ENCODE data around the gene FBXW5. TPM values are rescaled to one million over a fixed set of nuclear protein-coding genes. Genes with fewer than 3 reads are reported as not detected.
A peak's percentile ranks its signal among the peaks of the same experiment; 100 is the strongest.

The FBXW5 gene
- total RNA-seq, 2 donors from 2014 or later, result 203 to 233 TPM

DNA sequence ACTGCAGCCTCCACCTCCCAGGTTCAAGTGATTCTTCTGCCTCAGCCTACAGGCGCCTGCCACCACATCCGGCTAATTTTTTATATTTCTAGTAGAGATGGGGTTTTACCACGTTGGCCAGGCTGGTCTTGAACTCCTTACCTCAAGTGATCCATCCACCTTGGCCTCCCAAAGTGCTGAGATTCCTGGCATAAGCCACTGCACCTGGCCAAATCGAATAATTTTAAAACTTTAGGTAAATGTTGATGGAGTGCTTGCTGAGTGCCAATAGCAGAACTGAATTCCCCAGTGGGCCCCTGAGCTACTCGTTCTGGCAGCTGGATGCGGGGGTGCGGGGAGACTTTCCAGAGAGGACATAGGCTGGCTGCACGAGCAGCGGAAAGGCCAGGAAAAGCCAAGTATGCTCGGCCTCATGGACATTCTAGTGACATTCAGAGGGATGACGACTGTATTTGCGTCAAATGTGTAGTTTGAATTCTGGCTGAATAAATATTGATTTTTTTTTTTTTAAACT is 41.4 kb downstream of the FBXW5 start:
- peaks cover 0 to 27% of the 10 kb centered on the region in 2 donors for H3K4me1 ChIP-seq
- no peak overlapping the region for H3K4me3 ChIP-seq
- peaks cover 33% of the 10 kb centered on the region for H3K36me3 ChIP-seq
- no peaks in the 10 kb centered on the region for H3K27me3 ChIP-seq
- peak overlapping the region; percentile 76 to 81 for H3K27ac ChIP-seq
- no peaks in the 10 kb centered on the region for H3K9me3 ChIP-seq
- TF ChIP-seq CTCF (IDR thresholded peaks at IDR 0.05), result no peak
- DNase-seq (ENCODE audit: low spot score), result no peak

DNA sequence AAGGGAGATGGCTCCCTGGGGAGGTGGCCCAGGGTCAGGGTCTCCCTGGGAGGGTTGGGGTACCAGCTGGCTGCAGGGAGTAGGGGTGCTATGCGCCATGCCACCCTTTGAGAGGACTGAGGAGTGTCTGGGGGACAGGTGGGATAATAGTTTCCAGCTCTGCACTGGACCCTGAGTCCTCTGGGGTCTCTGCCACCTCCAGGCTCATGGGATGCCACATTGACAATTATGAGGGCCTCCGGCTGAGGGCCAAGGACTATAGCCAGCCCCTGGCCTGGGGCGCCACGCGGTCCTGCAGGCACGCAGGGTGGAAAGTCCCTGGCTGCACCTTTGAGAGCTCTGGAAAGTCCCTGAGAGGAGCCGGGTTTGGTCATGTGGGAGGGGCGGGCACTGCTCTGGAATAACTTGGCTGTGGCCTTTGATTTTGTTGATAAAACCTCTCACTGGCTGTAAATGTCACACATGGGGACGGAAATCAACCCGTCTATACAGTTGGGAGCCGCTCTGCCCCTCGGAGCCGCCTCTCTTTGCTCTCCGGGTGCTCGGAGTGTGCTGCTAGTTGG is 42.2 kb downstream of the FBXW5 start:
- Histone ChIP-seq H3K9me3 (no peaks in the 10 kb centered on the region), H3K4me3 (peak overlapping the region in 1 of 2 donors; percentile 7), H3K4me1 (peaks cover 0 to 27% of the 10 kb centered on the region in 2 donors), H3K27ac (peak overlapping the region; percentile 76 to 81), H3K36me3 (peaks cover 26% of the 10 kb centered on the region), H3K27me3 (no peaks in the 10 kb centered on the region)
- no peak for TF ChIP-seq CTCF (IDR thresholded peaks at IDR 0.05)
- DNase-seq (ENCODE audit: low spot score), result peak; percentile 69

GRCh38 chr9:136901516-136902258 is 42.9 kb downstream of the FBXW5 start:
- Histone ChIP-seq H3K27ac (peak overlapping the region; percentile 76 to 81), H3K27me3 (no peaks in the 10 kb centered on the region), H3K4me1 (peaks cover 0 to 27% of the 10 kb centered on the region in 2 donors), H3K9me3 (no peaks in the 10 kb centered on the region), H3K4me3 (peak overlapping the region in 1 of 2 donors; percentile 7), H3K36me3 (peaks cover 26% of the 10 kb centered on the region)
- TF ChIP-seq CTCF (IDR thresholded peaks at IDR 0.05), result no peak
- DNase-seq (ENCODE audit: low spot score), result no peak

- peaks cover 0 to 27% of the 10 kb centered on the region in 2 donors for H3K4me1 ChIP-seq
- no peak overlapping the region for H3K4me3 ChIP-seq
- peak overlapping the region; percentile 76 to 81 for H3K27ac ChIP-seq
- DNase-seq (ENCODE audit: low spot score), result no peak
- H3K27me3 ChIP-seq, result no peaks in the 10 kb centered on the region
- H3K9me3 ChIP-seq, result no peaks in the 10 kb centered on the region
- peaks cover 26% of the 10 kb centered on the region for H3K36me3 ChIP-seq
- no peak for TF ChIP-seq CTCF (IDR thresholded peaks at IDR 0.05)
These were observed 43.5 kb downstream of the FBXW5 start for GRCh38 chr9:136900988-136901515.

DNA sequence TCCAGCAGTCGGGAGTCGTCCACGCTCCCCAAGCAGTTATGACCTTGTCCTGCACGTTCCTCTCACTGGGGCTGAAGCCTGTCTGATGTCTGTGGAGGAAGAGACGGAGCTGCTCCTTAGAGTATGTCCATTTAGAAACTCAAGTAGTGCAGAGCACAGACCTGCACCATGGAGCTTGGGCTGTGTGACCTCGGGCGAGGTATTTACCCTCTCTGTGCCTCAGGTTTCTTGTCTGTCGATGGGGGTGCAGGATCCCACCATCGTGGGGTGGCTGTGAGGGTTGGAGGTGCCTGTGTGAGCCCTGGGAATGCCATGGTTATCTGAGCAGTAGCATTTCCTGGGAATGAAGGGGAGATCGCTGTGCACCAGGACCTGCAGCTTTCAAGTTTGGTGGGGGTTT is 44.0 kb downstream of the FBXW5 start:
- no peak for TF ChIP-seq CTCF (IDR thresholded peaks at IDR 0.05)
- H3K36me3 ChIP-seq, result peaks cover 26% of the 10 kb centered on the region
- no peak overlapping the region for H3K4me3 ChIP-seq
- no peaks in the 10 kb centered on the region for H3K27me3 ChIP-seq
- peaks cover 0 to 27% of the 10 kb centered on the region in 2 donors for H3K4me1 ChIP-seq
- H3K9me3 ChIP-seq, result no peaks in the 10 kb centered on the region
- no peak for DNase-seq (ENCODE audit: low spot score)
- peak overlapping the region; percentile 76 to 81 for H3K27ac ChIP-seq
